T1000 (cell line): Measurements from ENCODE around the gene COPS6.
"Not testable (repeated sequence)": the region's sequence is repeated elsewhere in the genome, so short reads cannot be mapped to it uniquely, and the experiment has no call there.

Experiments used
- DNase-seq: peaks from one replicate; lab custom pipeline; 2025; ENCODE audit warnings: mixed read lengths; lab: John Stamatoyannopoulos, UW

Gene COPS6

GRCh38 chr7:100127866-100128636 is 39.3 kb downstream of the COPS6 start:
- no peak for DNase-seq

- DNase-seq: no peak
Measured at GRCh38 chr7:100128637-100128963, 39.8 kb downstream of the COPS6 start.

GRCh38 chr7:100130220-100130607 is 41.4 kb downstream of the COPS6 start:
- not testable (repeated sequence) for DNase-seq

- DNase-seq: peak; percentile 29
Measured at GRCh38 chr7:100130608-100131453, 42.1 kb downstream of the COPS6 start.

- DNase-seq: no peak
Measured at GRCh38 chr7:100132126-100132525, 43.4 kb downstream of the COPS6 start.

GRCh38 chr7:100132697-100133151 is 44.0 kb downstream of the COPS6 start:
- DNase-seq: peak; percentile 46

- no peak for DNase-seq
Measured at GRCh38 chr7:100137851-100138760, 49.3 kb downstream of the COPS6 start.

- DNase-seq: no peak
Measured at GRCh38 chr7:100141555-100141949, 52.8 kb downstream of the COPS6 start.
